HepG2 (cell line): ENCODE measurements around the gene ARF5. TPM values are rescaled to one million over a fixed set of nuclear protein-coding genes. Genes with fewer than 3 reads are reported as not detected.

Source experiments
- ATAC-seq: fragments of 200-7000 bp; cut with Tn5 transposase; 3 replicates; pipeline ENCODE4 v1.9.1; 2020; ENCODE audit warnings: mild to moderate bottlenecking, moderate library complexity
- BruUV-seq: library from RNA; stranded (reverse); fragments of 400-500 nt; replicated peaks from 2 replicates; lab custom pipeline; 2021; lab: Mats Ljungman, UMichigan
- CTCF ChIA-PET: fragments of 300-600 bp; formaldehyde crosslinking; extraction: SDS; loops from one replicate; lab custom pipeline; 2021; ENCODE audit warnings: low total read pairs, inconsistent platforms, low intra/inter-chr PET ratio; lab: Yijun Ruan, JAX
- POLR2A ChIA-PET: fragments of 350-600 bp; sonication (Branson Sonifier 250); formaldehyde crosslinking; loops from one replicate; lab custom pipeline; 2020; ENCODE audit warnings: antibody characterized with exemption, inconsistent platforms; lab: Yijun Ruan, JAX
- DNase-seq: peaks from one replicate; pipeline ENCODE4 v3.0.0-alpha.2; 2015; ENCODE audit warnings: low spot score
- FAIRE-seq: peaks from 3 replicates; lab custom pipeline; 2011; peaks lifted over from hg19 to GRCh38; lab: Jason Lieb, UNC
- H2AFZ ChIP-seq: one replicate; pipeline ENCODE4 v1.6.1; 2011; ENCODE audit warnings: low read length, inconsistent platforms
- H3K27ac ChIP-seq: fragments of 300-600 bp; 3 replicates; pipeline ENCODE4 v1.8.0; 2011; ENCODE audit warnings: mixed run types, mild to moderate bottlenecking, mixed read lengths, low read length, inconsistent platforms; ENCODE audit not compliant: insufficient read depth; ENCODE audit errors: extremely low read length
- H3K27me3 ChIP-seq, 2 experiments: fragments of 200-600 bp in 1 of 2; 2 replicates in 1 of 2; 3 replicates in 1 of 2; pipeline versions ENCODE4 v1.6.0 to v1.8.0; 2011; ENCODE audit warnings: low read length in 2 of 2, mild to moderate bottlenecking in 2 of 2, moderate library complexity in 2 of 2, inconsistent platforms in 1 of 2; ENCODE audit not compliant: insufficient read depth in 2 of 2, control insufficient read depth in 1 of 2
- H3K36me3 ChIP-seq, 2 experiments: fragments of 200-600 bp in 1 of 2; replicated peaks in 1 of 2; 2 replicates in 1 of 2; 3 replicates in 1 of 2; pipeline versions ENCODE4 v1.5.1 to v1.8.0; 2011; ENCODE audit warnings: low read length in 2 of 2, inconsistent platforms in 1 of 2; ENCODE audit not compliant: insufficient read depth in 2 of 2, control insufficient read depth in 1 of 2
- H3K4me1 ChIP-seq: 2 replicates; pipeline ENCODE4 v1.5.1; 2012; ENCODE audit warnings: low read length, inconsistent platforms; ENCODE audit not compliant: insufficient read depth
- H3K4me2 ChIP-seq: 2 replicates; pipeline ENCODE4 v1.6.0; 2011; ENCODE audit warnings: low read depth, low read length, inconsistent platforms
- H3K4me3 ChIP-seq, 3 experiments: fragments of 200-600 bp in 1 of 3; sonication (generic), shearing (Covaris generic) in 1 of 3; replicated peaks in 1 of 3; 2 replicates each; pipeline ENCODE4 v1.5.1; 2011 to 2016; ENCODE audit warnings: low read length in 3 of 3, inconsistent platforms in 2 of 3, low read depth in 2 of 3, mild to moderate bottlenecking in 2 of 3, control low read depth in 1 of 3, mixed read lengths in 1 of 3; ENCODE audit not compliant: insufficient read depth in 1 of 3
- H3K79me2 ChIP-seq: one replicate; pipeline ENCODE4 v1.6.1; 2011; ENCODE audit warnings: low read length, inconsistent platforms; ENCODE audit not compliant: insufficient read depth
- H3K9ac ChIP-seq: 2 replicates; pipeline ENCODE4 v1.6.0; 2011; ENCODE audit warnings: mild to moderate bottlenecking, low read depth, low read length, inconsistent platforms; ENCODE audit not compliant: insufficient read depth
- H3K9me3 ChIP-seq: 2 replicates; pipeline ENCODE4 v1.5.1; 2012; ENCODE audit warnings: mild to moderate bottlenecking, low read length
- H4K20me1 ChIP-seq: 2 replicates; pipeline ENCODE4 v1.6.0; 2011; ENCODE audit warnings: inconsistent platforms, mild to moderate bottlenecking, low read length, moderate library complexity; ENCODE audit not compliant: insufficient read depth
- ATF4 ChIP-seq, 2 experiments: fragments of 450-650 bp in 1 of 2; sonication (generic) in 1 of 2; formaldehyde crosslinking; IDR thresholded peaks; 2 replicates each; pipeline versions ENCODE4 v1.5.0 to v1.8.0; 2020 to 2022; ENCODE audit warnings: mild to moderate bottlenecking in 1 of 2, missing genetic modification reagents in 1 of 2
- BCL6 ChIP-seq: IDR thresholded peaks from 2 replicates; pipeline ENCODE4 v1.6.1; 2016; ENCODE audit warnings: missing genetic modification reagents, missing compliant biosample characterization
- NONO ChIP-seq, 2 experiments: fragments of 450-650 bp in 1 of 2; sonication (generic) in 1 of 2; formaldehyde crosslinking in 1 of 2; IDR thresholded peaks in 1 of 2; conservative IDR thresholded peaks in 1 of 2; 2 replicates each; pipeline versions ENCODE4 v1.6.1 to v1.8.0; 2017 to 2022; ENCODE audit warnings: mild to moderate bottlenecking in 1 of 2, missing genetic modification reagents in 1 of 2, moderate library complexity in 1 of 2
- PAF1 ChIP-seq: IDR thresholded peaks from 2 replicates; pipeline ENCODE4 v1.6.1; 2016; ENCODE audit warnings: missing genetic modification reagents, missing compliant biosample characterization
- PRMT3 ChIP-seq: sonication (generic); formaldehyde crosslinking; IDR thresholded peaks from 2 replicates; pipeline ENCODE4 v1.8.1; 2022; ENCODE audit warnings: low read depth, mild to moderate bottlenecking, moderate library complexity, missing genetic modification reagents, borderline replicate concordance
- ZBTB7A ChIP-seq: sonication (generic); formaldehyde crosslinking; IDR thresholded peaks from 2 replicates; pipeline ENCODE4 v1.8.0; 2022; ENCODE audit warnings: mild to moderate bottlenecking, missing genetic modification reagents
- ZFP82 ChIP-seq: sonication (generic); formaldehyde crosslinking; IDR thresholded peaks from 2 replicates; pipeline ENCODE4 v1.5.1; 2020; ENCODE audit warnings: mild to moderate bottlenecking, missing genetic modification reagents, borderline replicate concordance
- ZMYM3 ChIP-seq: sonication (generic); formaldehyde crosslinking; IDR thresholded peaks from 2 replicates; pipeline ENCODE4 v1.5.1; 2020; ENCODE audit warnings: mild to moderate bottlenecking, missing genetic modification reagents
- ZNF251 ChIP-seq: sonication (generic); formaldehyde crosslinking; IDR thresholded peaks from 2 replicates; pipeline ENCODE4 v1.9.0; 2021; ENCODE audit warnings: mild to moderate bottlenecking, missing genetic modification reagents
- ZNF570 ChIP-seq: sonication (generic); formaldehyde crosslinking; IDR thresholded peaks from 2 replicates; pipeline ENCODE4 v1.4.0; 2020; ENCODE audit warnings: mild to moderate bottlenecking, missing genetic modification reagents, borderline replicate concordance
- WGBS: methylation state at CpG from one replicate; pipeline ENCODE4 v1.1.6; 2017; ENCODE audit warnings: low lambda C conversion rate; 5-methylcytosine and 5-hydroxymethylcytosine counted together
- in situ Hi-C: cut with HindIII; loops from 2 replicates; pipeline ENCODE4 v1.10.0; 2017; ENCODE audit warnings: low pct_unique_long_range_greater_than_20kb; ENCODE audit not compliant: extremely low pct_ligation_motif_present
- intact Hi-C: fragments of 100-400 bp; cut with micrococcal nuclease; formaldehyde crosslinking; loops from one replicate; pipeline ENCODE4 v1.10.0; 2022; ENCODE audit not compliant: unreplicated experiment
- polyA plus RNA-seq, 8 experiments: library from polyadenylated mRNA; depleted of rRNA in 3 of 8; stranded (reverse) in 7 of 8; unstranded in 1 of 8; fragments of >200 nt; fragmentation: Illumina TruSeq in 4 of 8; extraction: Trizol in 4 of 8; gene quantifications; 2 replicates each; pipeline versions ENCODE4 v1.2.1 to v1.2.3, GENCODE V29; 2011 to 2016; ENCODE audit warnings: low read depth in 4 of 8, missing spikeins in 1 of 8, mixed read lengths in 1 of 8; ENCODE audit not compliant: insufficient read depth in 1 of 8
- total RNA-seq, 5 experiments: library from RNA; depleted of rRNA; stranded (reverse); fragments of >200 nt; fragmentation: Illumina TruSeq; extraction: Trizol; gene quantifications; 2 replicates each; pipeline ENCODE4 v1.2.3, GENCODE V29; 2016; ENCODE audit warnings: low read depth in 1 of 5
- TF ChIP-seq, protein P1 (sequence below): IDR thresholded peaks from 2 replicates; pipeline ENCODE4 v1.6.1; 2016; ENCODE audit warnings: mild to moderate bottlenecking
- TF ChIP-seq, protein P2 (sequence below): sonication (generic); formaldehyde crosslinking; IDR thresholded peaks from 2 replicates; pipeline ENCODE4 v1.8.1; 2023; ENCODE audit warnings: mild to moderate bottlenecking, missing genetic modification reagents

Gene ARF5
- total and polyA plus RNA-seq, 2 of the 13 experiments (the other 11 are each of a cell fraction or from before 2014, with no cell fraction given), result 109 to 135 TPM

- H3K9ac ChIP-seq, result no peak overlapping the region
- in situ Hi-C loops, result loop anchor here (5.0 kb wide), 1 partner anchor 61 kb away; the partner anchor contains the start of gene SND1
- H3K79me2 ChIP-seq, result no peaks in the 10 kb centered on the region
- no peak overlapping the region for H3K4me3 ChIP-seq
- no peak overlapping the region for H3K4me2 ChIP-seq
- DNase-seq (no peak), ATAC-seq (no peak), FAIRE-seq (no peak)
- H3K27ac ChIP-seq, result no peak overlapping the region
- no peaks in the 10 kb centered on the region; a peak in 3 of 5 replicates for H3K27me3 ChIP-seq
- peaks cover 29% of the 10 kb centered on the region for H3K4me1 ChIP-seq
- no peaks in the 10 kb centered on the region for H4K20me1 ChIP-seq
- CTCF ChIA-PET, result no interaction called here
- 89% methylated on average over 6 of the region's 6 CpGs for WGBS
- no peak for TF ChIP-seq ATF4 (CRISPR knock-in tag; IDR thresholded peaks at IDR 0.05)
- TF ChIP-seq ZMYM3 (CRISPR knock-in tag), result no peak
- no peak for TF ChIP-seq ZBTB7A
- TF ChIP-seq ZNF570 (CRISPR knock-in tag), result no peak
- TF ChIP-seq PRMT3 (CRISPR knock-in tag), result no peak
- H3K9me3 ChIP-seq, result no peaks in the 10 kb centered on the region
- no TSS peak for BruUV-seq
- intact Hi-C loops, result no loop called here
- no peak overlapping the region for H2AFZ ChIP-seq
- peaks cover 7 to 15% of the 10 kb centered on the region in 2 experiments; a peak in 4 of 5 replicates for H3K36me3 ChIP-seq
- POLR2A ChIA-PET, result no interaction called here
Observed at GRCh38 chr7:127591591-127591990, 3.4 kb downstream of the ARF5 start.

DNA sequence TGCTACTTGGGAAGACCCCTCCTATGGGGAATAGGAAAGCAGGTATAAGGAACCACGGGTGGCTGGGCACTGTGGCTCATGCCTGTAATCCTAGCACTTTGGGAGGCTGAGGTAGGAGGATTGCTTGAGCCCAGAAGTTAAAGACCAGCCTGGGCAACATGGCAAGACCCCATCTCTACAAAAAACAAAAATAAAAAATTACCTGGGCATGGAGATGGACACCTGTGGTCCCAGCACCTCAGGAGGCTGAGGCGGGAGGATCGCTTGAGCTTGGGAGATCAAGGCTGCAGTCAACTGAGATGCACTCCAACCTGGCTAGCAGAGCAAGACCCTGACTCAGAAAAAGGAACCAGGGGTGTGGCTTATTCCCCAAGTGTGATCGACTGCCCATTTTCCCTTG lies 4.3 kb downstream of the ARF5 start:
- H4K20me1 ChIP-seq, result no peaks in the 10 kb centered on the region
- no peak overlapping the region for H3K9ac ChIP-seq
- in situ Hi-C loops (loop anchor here (5.0 kb wide), 1 partner anchor 60 kb away; the partner anchor contains the start of gene SND1), intact Hi-C loops (no loop called here)
- H3K27me3 ChIP-seq, result no peaks in the 10 kb centered on the region; a peak in 3 of 5 replicates
- H2AFZ ChIP-seq, result no peak overlapping the region
- no TSS peak for BruUV-seq
- ChIA-PET POLR2A (no interaction called here), CTCF (no interaction called here)
- FAIRE-seq (no peak), ATAC-seq (no peak), DNase-seq (no peak)
- 89% methylated on average over 4 of the region's 4 CpGs for WGBS
- H3K4me1 ChIP-seq, result peaks cover 22% of the 10 kb centered on the region
- H3K79me2 ChIP-seq, result no peaks in the 10 kb centered on the region
- TF ChIP-seq NONO (IDR thresholded peaks at IDR 0.05) (no peak), NONO (CRISPR knock-in tag; conservative IDR thresholded peaks at IDR 0.05) (no peak), PAF1 (CRISPR knock-in tag) (no peak), ZFP82 (CRISPR knock-in tag) (no peak), ZNF251 (CRISPR knock-in tag) (no peak), BCL6 (CRISPR knock-in tag) (no peak)
- TF ChIP-seq, protein P1, sequence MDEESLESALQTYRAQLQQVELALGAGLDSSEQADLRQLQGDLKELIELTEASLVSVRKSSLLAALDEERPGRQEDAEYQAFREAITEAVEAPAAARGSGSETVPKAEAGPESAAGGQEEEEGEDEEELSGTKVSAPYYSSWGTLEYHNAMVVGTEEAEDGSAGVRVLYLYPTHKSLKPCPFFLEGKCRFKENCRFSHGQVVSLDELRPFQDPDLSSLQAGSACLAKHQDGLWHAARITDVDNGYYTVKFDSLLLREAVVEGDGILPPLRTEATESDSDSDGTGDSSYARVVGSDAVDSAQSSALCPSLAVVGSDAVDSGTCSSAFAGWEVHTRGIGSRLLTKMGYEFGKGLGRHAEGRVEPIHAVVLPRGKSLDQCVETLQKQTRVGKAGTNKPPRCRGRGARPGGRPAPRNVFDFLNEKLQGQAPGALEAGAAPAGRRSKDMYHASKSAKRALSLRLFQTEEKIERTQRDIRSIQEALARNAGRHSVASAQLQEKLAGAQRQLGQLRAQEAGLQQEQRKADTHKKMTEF (CRISPR knock-in tag), result no peak
- TF ChIP-seq, protein P2, sequence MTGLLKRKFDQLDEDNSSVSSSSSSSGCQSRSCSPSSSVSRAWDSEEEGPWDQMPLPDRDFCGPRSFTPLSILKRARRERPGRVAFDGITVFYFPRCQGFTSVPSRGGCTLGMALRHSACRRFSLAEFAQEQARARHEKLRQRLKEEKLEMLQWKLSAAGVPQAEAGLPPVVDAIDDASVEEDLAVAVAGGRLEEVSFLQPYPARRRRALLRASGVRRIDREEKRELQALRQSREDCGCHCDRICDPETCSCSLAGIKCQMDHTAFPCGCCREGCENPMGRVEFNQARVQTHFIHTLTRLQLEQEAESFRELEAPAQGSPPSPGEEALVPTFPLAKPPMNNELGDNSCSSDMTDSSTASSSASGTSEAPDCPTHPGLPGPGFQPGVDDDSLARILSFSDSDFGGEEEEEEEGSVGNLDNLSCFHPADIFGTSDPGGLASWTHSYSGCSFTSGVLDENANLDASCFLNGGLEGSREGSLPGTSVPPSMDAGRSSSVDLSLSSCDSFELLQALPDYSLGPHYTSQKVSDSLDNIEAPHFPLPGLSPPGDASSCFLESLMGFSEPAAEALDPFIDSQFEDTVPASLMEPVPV (CRISPR knock-in tag), result no peak
- no peak overlapping the region for H3K27ac ChIP-seq
- no peak overlapping the region for H3K4me3 ChIP-seq
- no peaks in the 10 kb centered on the region for H3K9me3 ChIP-seq
- peaks cover 7 to 15% of the 10 kb centered on the region in 2 experiments; a peak in 4 of 5 replicates for H3K36me3 ChIP-seq
- no peak overlapping the region for H3K4me2 ChIP-seq
